ENCODE results near the gene POLE3.

DNA sequence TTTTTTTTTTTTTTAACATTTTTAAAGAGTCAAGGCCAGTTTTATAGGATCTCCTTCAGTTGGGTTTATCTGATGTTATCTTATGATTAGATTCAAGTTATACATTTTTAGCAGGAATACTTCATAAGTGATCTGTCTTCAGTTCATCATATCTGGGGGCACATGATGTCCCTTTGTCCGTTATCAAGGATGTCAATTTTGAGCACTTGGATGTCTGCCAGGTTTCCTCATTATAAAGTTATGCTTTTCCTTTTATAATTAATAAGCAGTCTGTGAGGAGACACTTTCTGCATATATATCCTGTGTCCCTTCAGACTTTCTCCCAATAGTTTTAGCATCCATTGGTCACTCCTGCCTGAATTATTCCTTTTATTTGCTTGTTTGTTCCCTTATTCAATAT is 45.5 kb downstream of the POLE3 start:
- no peak for TF ChIP-seq CTCF (IDR thresholded peaks at IDR 0.05; ENCODE audit: extremely low read depth in 1 of 2, insufficient read depth in 1 of 2, low read depth in 1 of 2, low read length in 2 of 2)
- no peak for TF ChIP-seq POLR2AphosphoS5 (IDR thresholded peaks at IDR 0.05; ENCODE audit: insufficient read depth, low read depth, low read length)
- TF ChIP-seq EZH2 (IDR thresholded peaks at IDR 0.05; ENCODE audit: borderline replicate concordance, low read depth, low read length, severe bottlenecking) = no peak
- TF ChIP-seq POLR2A (IDR thresholded peaks at IDR 0.05; ENCODE audit: low read depth, low read length) = no peak
- no peak for TF ChIP-seq GATA2 (IDR thresholded peaks at IDR 0.05; ENCODE audit: insufficient read depth, insufficient read length, low read depth, low read length)
- no peak for TF ChIP-seq JUN (IDR thresholded peaks at IDR 0.05; ENCODE audit: borderline replicate concordance, insufficient read depth, insufficient read length, low read depth)
- no peak for TF ChIP-seq MYC (IDR thresholded peaks at IDR 0.05; ENCODE audit: low read depth, low read length)
- no peak for TF ChIP-seq MAX (IDR thresholded peaks at IDR 0.05; ENCODE audit: insufficient read depth, insufficient read length)
- TF ChIP-seq FOS (IDR thresholded peaks at IDR 0.05; ENCODE audit: borderline replicate concordance, insufficient read depth, low read length) = no peak
